Endothelial cell of umbilical vein (primary cell): ENCODE measurements around the gene CHAF1A. TPM values are rescaled to one million over a fixed set of nuclear protein-coding genes. Genes with fewer than 3 reads are reported as not detected.

ENCODE experiments used
- BruUV-seq: library from RNA; stranded (reverse); fragments of 400-500 nt; replicated peaks from 2 replicates; lab custom pipeline; 2021; lab: Mats Ljungman, UMichigan
- CTCF ChIA-PET: fragments of 300-600, 350-600 bp; sonication (Branson Sonifier 250); formaldehyde crosslinking; loops from one replicate; lab custom pipeline; 2021; ENCODE audit warnings: antibody characterized with exemption, inconsistent platforms; lab: Charles Lee
- POLR2A ChIA-PET: fragments of 300-600, 350-600 bp; sonication (Branson Sonifier 250); formaldehyde crosslinking; loops from one replicate; lab custom pipeline; 2021; ENCODE audit warnings: antibody characterized with exemption, inconsistent platforms; lab: Charles Lee
- DNase-seq: peaks from one replicate; pipeline ENCODE4 v3.0.0-alpha.2; 2011; ENCODE audit warnings: low read depth, low spot score
- FAIRE-seq: peaks from 2 replicates; lab custom pipeline; 2011; peaks lifted over from hg19 to GRCh38; lab: Jason Lieb, UNC
- H2AFZ ChIP-seq: 2 replicates; pipeline ENCODE4 v1.6.0; 2012; ENCODE audit warnings: low read depth, low read length, control low read depth, inconsistent platforms
- H3K27ac ChIP-seq: 2 replicates; pipeline ENCODE4 v1.5.1; 2011; ENCODE audit warnings: low read depth, mild to moderate bottlenecking, control low read depth, low read length, moderate library complexity; ENCODE audit not compliant: insufficient read depth
- H3K27me3 ChIP-seq, 2 experiments: 2 replicates each; pipeline versions ENCODE4 v1.6.0 to v1.6.1; 2011; ENCODE audit warnings: low read length in 2 of 2, mixed read lengths in 1 of 2; ENCODE audit not compliant: control insufficient read depth in 2 of 2, insufficient read depth in 2 of 2
- H3K36me3 ChIP-seq, 2 experiments: 2 replicates in 1 of 2; 3 replicates in 1 of 2; pipeline ENCODE4 v1.5.1; 2011; ENCODE audit warnings: low read length in 2 of 2, mild to moderate bottlenecking in 1 of 2, moderate library complexity in 1 of 2; ENCODE audit not compliant: control insufficient read depth in 2 of 2, insufficient read depth in 2 of 2; ENCODE audit errors: extremely low read depth in 1 of 2
- H3K4me1 ChIP-seq: 3 replicates; pipeline ENCODE4 v1.5.1; 2011; ENCODE audit warnings: mild to moderate bottlenecking, low read length; ENCODE audit not compliant: control insufficient read depth, insufficient read depth; ENCODE audit errors: extremely low read depth
- H3K4me2 ChIP-seq: 2 replicates; pipeline ENCODE4 v1.6.1; 2011; ENCODE audit warnings: low read length, control low read depth, mixed read lengths; ENCODE audit not compliant: insufficient read depth
- H3K4me3 ChIP-seq, 3 experiments: fragments of 200-600 bp in 1 of 3; sonication (generic), shearing (Covaris generic) in 1 of 3; replicated peaks in 1 of 3; 2 replicates each; pipeline ENCODE4 v1.5.1; 2011 to 2016; ENCODE audit warnings: control low read depth in 3 of 3, low read length in 3 of 3, mild to moderate bottlenecking in 2 of 3, inconsistent platforms in 1 of 3, low read depth in 1 of 3, moderate library complexity in 1 of 3; ENCODE audit not compliant: insufficient read depth in 1 of 3
- H3K79me2 ChIP-seq: 2 replicates; pipeline ENCODE4 v1.6.0; 2012; ENCODE audit warnings: low read length, inconsistent platforms; ENCODE audit not compliant: control insufficient read depth, insufficient read depth
- H3K9ac ChIP-seq: replicated peaks from 2 replicates; pipeline ENCODE3; 2011; ENCODE audit warnings: low read length, control low read depth; ENCODE audit not compliant: insufficient read depth; ENCODE audit errors: extremely low read depth
- H3K9me1 ChIP-seq: replicated peaks from 3 replicates; pipeline ENCODE4 v1.6.0; 2011; ENCODE audit warnings: mild to moderate bottlenecking, low read length; ENCODE audit not compliant: control insufficient read depth, insufficient read depth; ENCODE audit errors: extremely low read depth
- H3K9me3 ChIP-seq: replicated peaks from 2 replicates; pipeline ENCODE4 v1.5.1; 2012; ENCODE audit warnings: low read length, inconsistent platforms; ENCODE audit not compliant: control insufficient read depth, insufficient read depth
- H4K20me1 ChIP-seq: replicated peaks from 2 replicates; pipeline ENCODE3; 2011; ENCODE audit warnings: mild to moderate bottlenecking, low read length; ENCODE audit not compliant: control insufficient read depth, insufficient read depth; ENCODE audit errors: extremely low read depth
- CTCF ChIP-seq, 2 donors: IDR thresholded peaks; 1 replicate in 1 of 2; 2 replicates in 1 of 2; pipeline ENCODE4 v1.5.1; 2011; ENCODE audit warnings: low read length in 2 of 2, mild to moderate bottlenecking in 2 of 2, moderate library complexity in 2 of 2, control low read depth in 1 of 2, inconsistent platforms in 1 of 2, low read depth in 1 of 2; ENCODE audit not compliant: insufficient read depth in 1 of 2; ENCODE audit errors: extremely low read depth in 1 of 2
- JUN ChIP-seq: IDR thresholded peaks from 2 replicates; pipeline ENCODE4 v1.6.1; 2011; ENCODE audit warnings: borderline replicate concordance, low read depth; ENCODE audit not compliant: insufficient read length, insufficient read depth
- POLR2A ChIP-seq: IDR thresholded peaks from 2 replicates; pipeline ENCODE4 v1.6.1; 2012; ENCODE audit warnings: low read depth, mild to moderate bottlenecking, control low read depth, low read length
- POLR2AphosphoS5 ChIP-seq: IDR thresholded peaks from 2 replicates; pipeline ENCODE4 v1.6.1; 2012; ENCODE audit warnings: low read depth, mild to moderate bottlenecking, control low read depth, low read length, moderate library complexity; ENCODE audit not compliant: insufficient read depth
- dilution Hi-C: fragments of 300-500 bp; cut with MboI; formaldehyde crosslinking; loops from one replicate; pipeline ENCODE4 v1.15.0; 2019; ENCODE audit warnings: low sequenced_read_pairs; ENCODE audit not compliant: extremely low pct_ligation_motif_present
- intact Hi-C: fragments of 100-400 bp; cut with micrococcal nuclease; formaldehyde crosslinking; loops from one replicate; pipeline ENCODE4 v1.10.0; 2022
- polyA plus RNA-seq, 4 experiments: library from polyadenylated mRNA; depleted of rRNA in 3 of 4; stranded (reverse) in 3 of 4; unstranded in 1 of 4; fragments of >200 nt; gene quantifications; 2 replicates each; pipeline versions ENCODE4 v1.2.1 to v1.2.3, GENCODE V29; 2011 to 2012; ENCODE audit warnings: missing spikeins in 1 of 4
- total RNA-seq: library from RNA; stranded (reverse); gene quantifications from 2 replicates; pipeline ENCODE4 v1.2.3, GENCODE V29; 2021

CHAF1A gene
- total and polyA plus RNA-seq, 2 donors (not counting 3 experiments of a cell fraction or from before 2014, with no cell fraction given) = 19.5 to 44.5 TPM

- H3K9ac ChIP-seq = no peak overlapping the region
- H3K27ac ChIP-seq = no peak overlapping the region
- H3K79me2 ChIP-seq = peaks cover 94% of the 10 kb centered on the region
- no peaks in the 10 kb centered on the region for H3K9me3 ChIP-seq
- peaks cover 54% of the 10 kb centered on the region for H3K4me1 ChIP-seq
- H3K9me1 ChIP-seq = no peaks in the 10 kb centered on the region
- FAIRE-seq (no peak), DNase-seq (no peak)
- H4K20me1 ChIP-seq = no peaks in the 10 kb centered on the region
- H2AFZ ChIP-seq = no peak overlapping the region
- no peak for TF ChIP-seq CTCF (IDR thresholded peaks at IDR 0.05; ENCODE audit: extremely low read depth in 1 of 2, insufficient read depth in 1 of 2, low read depth in 1 of 2, low read length in 2 of 2)
- TF ChIP-seq POLR2A = no peak
- no peak for TF ChIP-seq POLR2AphosphoS5
- no peak for TF ChIP-seq JUN
- H3K27me3 ChIP-seq = no peaks in the 10 kb centered on the region
- intact Hi-C loops (no loop called here), dilution Hi-C loops (no loop called here)
- no TSS peak for BruUV-seq
- ChIA-PET CTCF (interaction anchor here (0.7 to 8.7 kb wide), 5 partner anchors 11 to 25 kb away, joined by 3 to 105 read pairs (median 11); partner anchors contain the start of genes CHAF1A and SH3GL1), POLR2A (interaction anchor here (1.0 kb wide), 1 partner anchor 15 kb away, joined by 3 read pairs; no protein-coding TSS in a partner anchor)
- no peak overlapping the region for H3K4me3 ChIP-seq
- no peak overlapping the region for H3K4me2 ChIP-seq
- peaks cover 0 to 9% of the 10 kb centered on the region in 2 experiments for H3K36me3 ChIP-seq
These were observed 25.8 kb upstream of the CHAF1A start for GRCh38 chr19:4376671-4376990.
